ENCODE results near the gene CACNA1D.

The CACNA1D gene

GRCh38 chr3:53813229-53813628 lies 318.8 kb downstream of the CACNA1D start:
- DNase-seq = peak; percentile 39

- peak; percentile 24 for DNase-seq
Observed at GRCh38 chr3:53813876-53814275, 319.5 kb downstream of the CACNA1D start.

GRCh38 chr3:53815067-53815466 lies 320.7 kb downstream of the CACNA1D start:
- DNase-seq = peak; percentile 28

- peak; percentile 60 for DNase-seq
Observed at GRCh38 chr3:53815651-53816050, 321.2 kb downstream of the CACNA1D start.

DNA sequence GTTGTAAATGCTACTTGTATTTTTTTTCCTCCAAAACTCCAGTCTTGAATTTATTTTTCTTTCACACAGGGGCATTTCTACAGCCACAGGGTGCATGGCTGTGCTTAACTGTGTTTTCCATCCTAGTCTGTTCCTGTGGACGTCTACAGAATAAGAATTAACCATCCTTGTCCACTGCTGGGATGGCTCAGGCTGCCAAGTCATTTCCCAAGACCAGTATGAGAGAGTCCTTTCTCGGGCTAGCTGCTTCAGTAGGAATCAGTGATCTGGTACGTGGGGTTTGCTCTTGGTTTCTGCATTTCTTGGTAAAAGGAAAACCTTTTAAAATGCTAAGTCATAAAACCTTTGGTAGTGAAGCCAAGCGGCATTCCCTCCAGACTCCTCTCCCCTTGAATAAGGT lies 322.0 kb downstream of the CACNA1D start:
- DNase-seq = peak; percentile 10

- peak; percentile 55 for DNase-seq
Observed at GRCh38 chr3:53817211-53817610, 322.8 kb downstream of the CACNA1D start.

DNA sequence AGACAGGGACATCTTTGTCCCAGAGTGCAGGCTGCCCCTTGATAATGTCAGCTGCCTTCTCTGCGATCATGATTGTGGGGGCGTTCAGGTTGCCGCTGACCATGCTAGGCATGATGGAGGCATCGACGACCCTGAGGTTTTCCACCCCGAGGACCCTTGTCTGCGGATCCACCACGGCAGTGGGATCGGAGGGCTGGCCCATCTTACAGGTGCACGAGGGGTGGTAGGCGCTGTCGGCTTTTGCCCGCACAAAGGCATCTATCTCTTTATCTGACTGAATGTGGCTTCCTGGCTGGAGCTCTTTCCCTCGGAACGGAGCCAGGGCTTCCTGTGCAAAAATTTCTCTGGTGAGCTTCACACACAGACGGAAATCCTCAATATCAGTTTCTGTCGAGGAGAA lies 323.4 kb downstream of the CACNA1D start:
- DNase-seq = peak; percentile 58

DNA sequence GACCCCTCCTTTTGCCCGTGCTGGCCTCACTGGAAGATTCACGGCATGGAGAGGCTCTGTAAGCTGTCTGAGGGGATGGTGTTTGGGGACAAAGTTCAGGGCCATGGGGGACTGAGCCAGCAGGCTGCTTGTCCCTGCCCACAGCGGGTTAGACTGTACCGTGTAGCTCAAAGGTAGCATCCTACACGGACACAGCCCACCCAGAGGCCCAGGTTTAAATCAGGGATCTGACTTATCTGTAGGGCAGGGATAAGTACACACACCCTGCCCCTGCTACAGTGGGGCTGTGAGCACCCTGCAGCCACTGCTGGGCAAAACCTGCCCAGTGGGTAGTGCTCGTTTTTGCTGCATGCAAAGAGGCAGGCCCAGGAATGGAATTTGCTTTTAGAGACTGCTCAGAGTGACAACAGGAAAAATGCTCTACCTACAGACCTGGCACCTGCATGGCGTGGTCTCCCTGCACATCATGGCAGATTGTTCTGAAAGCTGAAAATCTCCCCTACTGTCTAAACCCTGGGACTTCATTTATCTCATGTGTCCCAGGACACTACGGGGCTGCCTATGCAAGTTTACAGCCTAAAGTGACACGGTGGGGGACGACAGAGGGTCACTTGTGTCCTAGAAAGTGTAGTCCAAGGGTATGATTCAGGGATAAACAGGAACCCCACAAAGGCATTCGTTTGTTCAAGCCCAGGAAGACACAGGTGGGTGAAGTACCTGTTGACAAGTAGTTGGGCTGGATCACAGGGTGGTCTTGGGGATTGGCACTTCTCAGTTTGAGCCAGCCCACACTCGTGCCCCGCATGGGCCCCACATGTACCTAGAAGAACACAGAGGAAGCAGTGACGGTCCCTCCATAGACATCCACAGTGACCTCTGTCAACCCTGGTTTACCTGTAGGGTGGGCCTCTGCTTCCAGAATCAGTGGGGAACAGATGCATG lies 324.1 kb downstream of the CACNA1D start:
- peak; percentile 58 for DNase-seq

DNA sequence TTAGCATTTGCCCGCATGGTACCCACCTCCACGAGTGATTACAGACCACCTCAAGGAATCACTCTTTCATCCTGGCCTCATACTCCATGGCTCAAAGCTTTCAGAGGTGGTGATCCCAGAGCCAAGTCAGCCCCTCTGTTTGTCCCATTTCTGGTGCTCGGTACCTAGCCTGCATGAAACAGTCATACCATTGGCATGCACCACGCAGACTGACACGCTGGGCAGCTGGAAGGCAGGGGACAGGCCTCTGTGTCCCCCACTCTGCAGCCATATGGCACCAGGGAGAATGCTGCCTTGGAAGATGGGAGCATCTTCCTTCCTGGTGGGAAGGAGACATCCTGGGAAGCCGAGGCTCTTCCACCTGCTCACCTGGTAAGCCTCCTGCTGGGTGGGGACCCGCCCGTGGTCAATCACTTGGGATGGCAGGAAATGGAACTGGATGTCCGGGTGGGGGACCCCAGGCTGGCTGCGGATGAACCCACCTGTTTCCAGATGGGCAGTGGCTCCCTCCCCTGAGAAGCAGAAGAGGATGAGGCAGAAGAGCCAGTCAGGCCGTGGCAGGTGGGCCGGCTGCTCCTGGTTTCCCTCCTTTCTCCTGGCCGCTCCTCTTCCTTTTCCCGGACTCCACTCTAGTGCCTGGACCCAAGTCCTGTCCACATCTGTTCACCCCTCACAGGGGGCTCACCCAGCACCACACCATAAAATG lies 324.9 kb downstream of the CACNA1D start:
- DNase-seq = peak; percentile 36

- no peak for DNase-seq
Observed at GRCh38 chr3:53820084-53820483, 325.7 kb downstream of the CACNA1D start.

DNA sequence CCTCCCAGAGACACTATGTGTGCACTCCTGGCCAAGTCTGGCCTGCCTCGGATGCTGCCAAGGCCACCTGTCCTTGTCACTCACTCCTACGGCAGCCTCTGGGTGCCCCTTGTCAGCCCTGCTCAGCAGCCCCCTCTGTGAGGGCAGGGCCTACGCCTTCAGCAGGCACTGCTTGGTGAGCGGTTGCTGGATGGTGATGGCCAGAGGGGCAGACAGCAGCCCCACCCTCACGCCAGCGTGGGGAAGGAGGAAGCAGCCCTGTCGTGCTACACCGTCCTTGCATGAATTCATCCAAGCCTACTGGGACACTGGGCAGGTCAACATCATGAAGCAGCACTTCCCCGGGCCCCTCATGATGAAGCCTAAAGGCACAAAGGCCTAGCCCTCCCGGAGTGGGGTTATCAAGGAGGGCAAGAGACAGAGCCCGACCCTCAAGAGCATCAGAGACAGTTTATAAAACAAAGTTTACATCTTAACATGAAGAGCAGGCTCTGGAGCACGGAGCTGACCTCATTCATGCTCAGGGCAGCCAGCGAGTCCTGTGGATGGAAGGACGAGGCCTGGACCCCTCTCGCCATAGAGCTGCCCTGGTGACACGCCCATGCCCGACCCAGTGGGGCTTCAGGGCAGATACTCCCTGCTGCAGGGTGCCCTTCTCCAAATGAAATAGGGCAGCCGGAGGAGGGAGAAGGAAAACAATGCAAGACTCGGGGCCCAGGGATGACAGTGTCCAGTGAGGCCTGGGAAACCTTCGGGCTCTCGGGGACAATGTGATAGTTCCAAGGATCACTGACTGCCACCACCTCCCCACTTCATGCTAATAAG lies 326.6 kb downstream of the CACNA1D start:
- peak; percentile 59 for DNase-seq

DNA sequence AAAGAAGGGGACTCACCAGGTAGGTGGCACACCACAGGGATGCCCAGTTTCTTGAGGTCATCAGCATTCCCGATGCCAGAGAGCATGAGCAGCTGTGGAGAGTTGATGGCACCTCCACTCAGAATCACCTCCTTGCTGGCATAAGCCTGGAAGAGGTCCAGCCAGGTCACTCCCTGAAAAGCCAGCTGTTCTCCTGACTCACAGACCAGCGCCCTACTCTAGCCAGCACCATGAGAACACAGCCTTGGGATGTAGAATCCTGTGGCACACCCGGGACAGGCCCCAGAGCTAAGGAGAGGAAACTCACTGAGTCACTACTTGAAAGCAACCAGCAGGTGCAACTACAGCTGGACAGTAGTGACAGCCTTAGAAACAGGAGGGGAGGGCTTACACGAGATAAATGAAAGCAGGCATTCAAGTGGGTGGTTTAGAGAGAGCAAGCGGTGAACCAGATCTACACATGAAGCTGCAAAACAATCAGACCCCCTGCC lies 327.3 kb downstream of the CACNA1D start:
- DNase-seq = no peak

- DNase-seq = peak; percentile 53
Observed at GRCh38 chr3:53822331-53822741, 327.9 kb downstream of the CACNA1D start.

- no peak for DNase-seq
Observed at GRCh38 chr3:53823026-53823955, 328.9 kb downstream of the CACNA1D start.

DNA sequence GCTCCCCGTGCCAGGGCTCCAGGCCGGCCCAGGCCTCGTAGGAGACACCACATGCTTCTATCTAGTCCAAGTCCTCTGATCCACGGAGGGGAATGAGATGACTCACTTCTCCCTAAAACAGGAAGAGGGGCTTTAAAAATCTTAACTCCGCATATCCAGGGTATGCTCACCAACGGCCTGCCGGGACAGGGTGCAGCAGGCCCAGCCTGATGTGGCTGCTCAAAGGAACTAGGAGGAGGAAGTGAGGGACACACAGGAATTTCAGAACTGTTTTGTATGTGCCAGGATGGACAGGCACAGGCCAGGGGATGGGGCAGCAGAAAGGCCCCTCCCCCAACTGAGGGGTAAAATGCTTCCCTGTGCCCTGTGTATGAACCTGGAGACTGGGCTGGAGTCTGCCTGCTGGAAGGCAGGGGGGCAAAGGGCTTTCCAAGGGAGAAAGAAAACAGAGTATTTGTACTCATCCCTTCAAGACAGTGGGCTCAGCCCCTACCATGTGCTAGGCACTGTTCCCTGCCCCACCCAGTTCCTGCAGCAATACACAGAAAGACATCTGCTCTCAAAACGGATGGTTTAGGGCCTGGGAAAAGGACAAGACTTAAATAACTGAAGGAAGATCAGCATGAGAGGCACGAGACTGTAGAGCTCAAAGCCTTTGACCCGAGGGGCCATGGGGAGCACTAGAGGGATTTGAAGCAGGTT lies 329.7 kb downstream of the CACNA1D start:
- DNase-seq = no peak

DNA sequence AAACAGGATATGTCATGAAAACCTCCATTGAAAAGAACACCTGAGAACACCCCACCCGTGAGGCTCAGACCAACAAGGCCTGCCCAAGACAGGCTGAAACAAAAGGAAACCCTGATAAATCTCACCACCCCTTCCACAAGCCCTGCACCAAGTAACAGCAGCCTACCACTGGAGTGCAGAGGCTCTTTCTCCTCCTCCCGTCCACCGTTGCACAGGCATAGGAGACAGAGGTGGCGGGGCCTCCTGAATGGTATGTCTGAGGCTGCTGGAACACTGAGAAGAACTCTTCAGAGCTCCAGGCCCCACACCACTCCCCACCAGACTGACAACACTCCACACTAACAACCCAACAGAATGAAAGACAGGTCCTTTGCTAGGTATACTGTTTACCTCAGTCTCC lies 330.4 kb downstream of the CACNA1D start:
- no peak for DNase-seq

DNA sequence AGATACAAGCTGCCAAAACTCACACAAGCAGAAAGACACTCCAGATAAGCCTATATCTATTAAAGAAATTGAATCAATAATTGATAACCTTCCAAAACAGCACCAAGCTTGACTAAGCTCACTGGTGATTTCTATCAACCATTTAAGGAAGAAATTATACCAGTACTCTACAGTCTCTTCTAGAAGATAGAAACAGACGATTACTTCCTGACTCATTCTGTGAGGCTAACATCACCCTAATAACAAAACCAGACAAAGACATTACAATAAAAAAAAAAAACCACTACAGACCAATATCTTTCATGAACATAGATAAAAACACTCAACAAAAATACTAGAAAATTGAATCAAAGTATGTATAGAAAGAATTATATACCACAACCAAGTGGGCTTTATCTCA lies 331.6 kb downstream of the CACNA1D start:
- DNase-seq = no peak

DNA sequence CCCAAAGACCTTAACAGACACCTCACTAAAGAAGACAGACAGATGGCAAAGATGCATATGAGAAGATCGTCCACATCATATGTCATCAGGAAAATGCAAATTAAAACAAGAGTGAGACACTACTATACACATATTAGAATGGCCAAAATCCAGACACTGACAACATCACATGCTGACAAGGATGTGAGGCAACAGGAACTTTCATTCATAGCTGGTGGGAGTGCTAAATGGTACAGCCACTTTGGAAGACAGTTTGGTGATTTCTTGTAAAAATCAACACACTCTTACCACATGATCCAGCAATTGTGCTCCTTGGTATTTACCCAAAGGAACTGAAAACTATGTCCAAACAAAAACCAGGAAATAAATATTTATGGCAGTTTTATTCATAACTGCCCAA lies 334.2 kb downstream of the CACNA1D start:
- no peak for DNase-seq

- no peak for DNase-seq
Observed at GRCh38 chr3:53829605-53830004, 335.2 kb downstream of the CACNA1D start.

GRCh38 chr3:53830944-53831343 lies 336.5 kb downstream of the CACNA1D start:
- no peak for DNase-seq

DNA sequence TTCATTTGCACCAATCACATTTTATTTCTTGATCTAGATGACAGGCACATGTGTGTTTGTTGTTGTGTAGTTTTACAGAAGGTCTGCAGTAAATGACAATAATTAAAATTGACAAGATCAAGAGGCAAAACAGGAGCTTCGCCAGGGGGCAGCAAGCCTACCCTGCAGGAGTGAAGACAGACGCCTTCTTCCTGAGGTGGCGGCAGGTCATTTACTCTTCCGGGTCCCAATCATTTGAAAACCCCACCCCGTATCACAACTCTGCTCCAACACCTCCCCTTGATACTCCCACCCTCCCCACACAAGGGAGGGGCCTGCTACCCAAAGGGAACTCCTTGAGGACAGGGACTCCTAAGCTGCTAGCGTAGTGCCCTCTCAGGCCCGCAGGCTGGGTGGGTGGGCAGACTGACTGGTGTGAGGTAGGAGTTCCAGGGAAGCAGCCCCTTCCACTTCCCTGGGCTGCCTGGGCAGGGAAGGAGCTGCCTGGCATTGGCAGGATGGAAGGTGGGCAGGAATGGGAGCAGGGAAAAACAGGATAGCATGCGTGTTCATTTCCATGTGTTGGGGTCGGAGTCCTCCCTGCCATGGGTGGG lies 338.7 kb downstream of the CACNA1D start:
- DNase-seq = no peak

All from activated effector memory CD4-positive, alpha-beta T cell treated with anti-CD3 and anti-CD28 coated beads, Interleukin-2, amount 50 U/mL, for 16 hours (primary cell).